SKM-1 (cell line): Measurements from ENCODE around the gene NOS1.
"Not testable (repeated sequence)": the region's sequence is repeated elsewhere in the genome, so short reads cannot be mapped to it uniquely, and the experiment has no call there.

Source experiments
- DNase-seq: peaks from one replicate; lab custom pipeline; 2025; ENCODE audit not compliant: unreplicated experiment; lab: John Stamatoyannopoulos, UW

NOS1 gene

GRCh38 chr12:117361347-117361751 lies at the start of gene NOS1:
Gene NOS1, minus strand, starts transcription at chr12:117361626. Its CDS starts 30,557 bp downstream, at chr12:117331069.
- no peak for DNase-seq

DNA sequence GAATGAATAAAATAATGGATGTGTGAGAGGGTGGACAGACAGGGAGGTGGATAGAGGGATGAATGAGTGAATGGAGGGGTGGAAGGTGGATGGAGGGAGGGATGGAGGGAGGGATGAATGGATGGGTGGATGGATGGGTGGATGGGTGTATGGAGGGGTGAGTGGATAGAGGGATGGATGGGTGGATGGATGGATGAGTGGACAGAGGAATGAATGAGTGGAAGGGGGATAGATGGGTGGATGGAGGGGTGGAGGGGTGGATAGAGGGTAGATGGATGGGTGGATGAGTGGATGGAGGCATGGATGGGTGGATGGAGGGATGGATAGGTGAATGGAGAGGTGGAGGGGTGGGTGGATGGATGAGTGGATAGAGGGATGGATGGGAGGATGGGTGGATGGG lies 47.9 kb upstream of the NOS1 start:
- DNase-seq = no peak

DNA sequence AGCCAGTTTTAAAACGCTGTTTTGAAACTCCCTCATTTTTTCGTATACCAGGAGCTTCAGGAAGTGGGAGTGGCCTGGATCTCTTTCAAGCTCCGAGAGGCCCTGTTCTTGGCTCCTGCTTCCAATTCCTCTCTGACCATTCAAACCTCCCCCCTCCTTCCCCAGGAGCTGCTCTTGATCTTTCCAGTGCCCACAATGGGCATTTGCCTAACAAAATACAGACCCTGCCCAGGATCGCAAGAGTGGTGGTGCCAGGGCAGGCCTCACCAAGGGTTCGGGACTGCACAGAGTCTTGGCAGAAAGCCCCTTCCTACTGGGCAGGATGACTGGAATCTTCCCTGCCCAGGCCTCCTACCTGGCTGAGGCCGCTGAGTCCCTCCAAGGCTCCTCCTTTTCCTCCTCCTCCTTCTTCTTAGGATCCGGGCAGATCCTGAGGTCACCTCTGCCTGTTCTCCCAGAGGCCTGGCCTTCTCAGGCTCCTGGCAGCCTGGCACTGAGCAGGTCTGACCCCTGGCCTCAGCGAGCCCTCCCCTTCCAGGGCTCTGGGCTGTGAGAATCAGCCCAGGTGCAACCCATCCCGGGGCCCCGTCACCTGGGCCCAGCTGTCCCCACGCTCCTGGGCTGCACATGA lies 46.9 kb upstream of the NOS1 start:
- DNase-seq = no peak

GRCh38 chr12:117404940-117405339 lies 43.5 kb upstream of the NOS1 start:
- DNase-seq = no peak

DNA sequence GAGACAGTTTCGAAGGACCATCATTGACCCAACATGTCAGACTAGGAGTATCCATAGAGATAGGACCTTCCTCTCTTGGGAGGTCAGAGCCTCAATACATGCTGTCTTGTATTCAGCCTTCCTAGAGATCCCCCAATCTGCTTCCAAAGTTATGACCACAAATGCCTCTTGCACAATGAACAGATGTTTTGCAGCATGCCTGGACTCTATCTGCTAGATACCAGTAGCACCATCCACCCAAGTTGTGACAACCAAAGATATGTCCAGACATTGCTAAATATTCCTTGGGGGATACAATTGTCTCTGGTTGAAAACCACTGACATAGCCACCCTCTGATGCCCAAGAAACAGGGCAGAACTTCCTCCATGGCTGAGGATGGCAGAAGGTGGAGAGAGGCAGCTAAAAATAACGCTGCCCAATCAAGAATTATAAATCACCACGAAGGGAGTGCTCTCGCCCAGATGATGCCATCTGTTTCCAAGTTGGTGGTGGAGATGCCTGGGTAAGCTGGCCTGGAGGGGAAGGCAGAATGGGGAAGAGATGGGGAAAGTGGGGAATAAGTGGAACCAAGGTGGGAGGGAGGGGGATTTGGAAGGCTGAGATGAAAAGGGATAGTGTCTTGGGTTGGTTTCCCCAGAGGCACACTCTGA lies 42.9 kb upstream of the NOS1 start:
- DNase-seq = no peak

DNA sequence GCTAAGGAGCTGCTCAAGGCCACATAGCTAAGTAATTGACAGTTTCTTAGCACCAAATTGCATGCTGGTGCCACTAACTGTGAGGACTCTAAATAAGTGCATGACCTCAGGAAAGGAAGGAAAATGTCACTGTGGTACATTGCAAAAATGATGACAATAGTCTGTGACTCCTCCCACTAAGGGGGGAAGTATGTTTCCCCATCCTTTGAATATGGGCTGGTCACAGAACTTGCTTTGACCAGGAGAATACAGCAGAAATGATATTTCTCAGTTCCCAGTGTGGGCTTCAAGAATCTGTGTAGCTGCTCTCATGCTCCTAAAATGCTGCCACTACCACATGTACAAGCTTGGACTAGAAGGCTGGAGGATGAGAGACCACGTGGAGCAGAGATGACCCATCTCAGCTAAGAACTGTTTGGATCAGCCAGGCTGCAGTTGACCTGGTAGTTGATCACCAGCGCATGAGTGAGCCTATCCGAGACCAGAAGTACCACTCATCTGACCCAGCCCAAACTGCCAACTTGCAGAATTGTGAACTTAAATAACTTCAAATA lies 42.2 kb upstream of the NOS1 start:
- DNase-seq = no peak

- DNase-seq = no peak
Measured at GRCh38 chr12:117402363-117402762, 40.9 kb upstream of the NOS1 start.

- no peak for DNase-seq
Measured at GRCh38 chr12:117400912-117401311, 39.5 kb upstream of the NOS1 start.

- DNase-seq = not testable (repeated sequence)
Measured at GRCh38 chr12:117398482-117398881, 37.1 kb upstream of the NOS1 start.

DNA sequence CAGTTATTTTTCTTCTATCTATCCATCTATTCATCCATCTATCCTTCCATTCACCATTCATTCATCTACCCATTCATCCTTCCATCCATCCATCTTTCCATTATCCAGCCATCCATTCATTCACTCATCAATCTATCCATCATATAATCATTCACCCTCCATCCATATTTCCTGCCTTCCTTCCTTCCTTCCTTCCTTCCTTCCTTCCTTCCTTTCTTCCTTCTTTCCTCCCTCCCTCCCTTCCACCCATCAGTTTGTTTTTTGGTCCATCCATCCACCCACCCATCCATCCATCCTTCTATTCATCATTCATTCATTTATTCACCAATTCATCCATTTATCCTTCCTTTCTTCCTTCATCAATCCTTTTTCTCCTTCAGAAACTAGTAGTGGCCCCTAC lies 34.3 kb upstream of the NOS1 start:
- DNase-seq = no peak

- no peak for DNase-seq
Measured at GRCh38 chr12:117394491-117394890, 33.1 kb upstream of the NOS1 start.

GRCh38 chr12:117393656-117394055 lies 32.2 kb upstream of the NOS1 start:
- DNase-seq = no peak

- DNase-seq = no peak
Measured at GRCh38 chr12:117390866-117391265, 29.4 kb upstream of the NOS1 start.

DNA sequence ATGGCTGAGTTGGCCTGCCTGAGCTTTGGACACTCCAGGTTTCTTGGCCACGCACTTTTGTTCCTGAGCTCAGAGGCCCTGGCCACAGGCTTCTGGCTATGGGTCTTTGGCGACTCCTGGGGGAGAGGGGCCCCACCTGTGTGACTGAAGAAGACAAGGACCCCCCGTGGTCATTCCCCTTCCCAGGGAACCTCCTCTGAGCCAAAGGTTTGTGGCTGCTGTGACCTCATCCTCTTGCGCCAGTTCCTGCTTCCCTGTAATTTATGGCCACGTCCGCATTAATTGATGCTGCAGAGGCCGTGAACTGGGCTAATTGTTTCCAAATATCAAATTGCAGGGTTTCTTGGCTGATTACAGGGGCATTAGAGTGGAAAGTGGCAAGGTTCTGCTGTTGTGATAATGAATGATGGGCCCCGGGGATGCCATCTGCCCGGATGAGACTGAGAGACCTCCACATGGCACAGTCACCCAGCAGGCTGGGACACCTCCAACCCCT lies 27.6 kb upstream of the NOS1 start:
- no peak for DNase-seq

DNA sequence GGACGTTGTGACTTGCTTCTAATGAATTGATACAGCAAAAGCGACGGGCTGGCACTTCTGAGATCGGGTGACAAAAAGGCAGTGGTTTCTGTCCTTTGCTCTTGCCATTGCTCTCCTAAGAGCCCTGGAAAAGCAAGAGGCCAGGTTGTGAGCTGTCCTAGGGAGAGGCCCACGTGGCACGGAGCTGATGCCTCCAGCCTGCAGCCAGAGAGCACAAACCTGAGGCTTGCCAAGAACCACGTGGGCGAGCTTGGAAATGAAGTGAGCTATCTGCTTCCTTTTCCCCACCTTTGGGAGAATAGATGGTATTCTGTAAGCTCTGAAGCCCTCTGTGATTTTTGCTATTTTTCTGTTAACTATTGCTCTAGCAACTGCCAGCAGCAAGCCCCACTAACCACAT lies 26.4 kb upstream of the NOS1 start:
- DNase-seq = no peak

DNA sequence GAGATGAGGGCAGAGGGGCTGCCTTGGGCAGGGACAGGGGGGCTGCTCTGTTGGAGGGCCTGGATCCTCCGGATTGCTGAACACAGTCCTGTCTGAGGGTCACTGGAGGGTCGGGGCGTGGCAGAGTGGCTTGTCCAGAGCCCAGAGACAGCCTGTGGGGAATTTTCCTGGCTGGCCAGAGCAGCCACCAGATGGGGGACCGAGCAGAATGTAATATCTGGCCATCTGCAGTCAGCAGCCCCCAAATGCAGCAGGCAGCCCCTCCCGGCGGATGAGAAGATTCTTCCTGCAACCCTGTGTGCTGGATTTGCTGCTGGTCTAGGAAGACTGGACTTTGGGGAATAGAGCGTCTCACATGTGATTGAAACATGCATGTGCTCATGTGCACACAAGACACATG lies 23.3 kb upstream of the NOS1 start:
- no peak for DNase-seq

DNA sequence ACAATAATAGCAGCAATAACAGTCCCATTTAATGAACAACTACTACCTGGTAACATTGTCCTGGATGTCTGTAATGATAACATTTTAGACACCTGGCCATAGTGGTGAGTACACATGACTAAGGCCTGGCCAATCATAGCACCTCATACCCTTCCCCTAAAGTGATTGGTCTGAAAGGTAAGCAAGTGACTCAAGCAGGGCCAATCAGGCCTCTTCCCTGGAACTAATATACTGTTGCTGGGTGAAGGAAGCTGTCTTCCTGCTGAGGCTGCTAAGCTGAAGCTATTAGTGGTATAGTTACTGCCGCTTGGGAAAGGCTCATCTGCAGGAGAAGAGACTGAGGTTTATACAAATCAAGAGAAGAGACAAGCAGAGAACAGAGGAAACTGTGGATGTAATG lies 18.7 kb upstream of the NOS1 start:
- DNase-seq = no peak

DNA sequence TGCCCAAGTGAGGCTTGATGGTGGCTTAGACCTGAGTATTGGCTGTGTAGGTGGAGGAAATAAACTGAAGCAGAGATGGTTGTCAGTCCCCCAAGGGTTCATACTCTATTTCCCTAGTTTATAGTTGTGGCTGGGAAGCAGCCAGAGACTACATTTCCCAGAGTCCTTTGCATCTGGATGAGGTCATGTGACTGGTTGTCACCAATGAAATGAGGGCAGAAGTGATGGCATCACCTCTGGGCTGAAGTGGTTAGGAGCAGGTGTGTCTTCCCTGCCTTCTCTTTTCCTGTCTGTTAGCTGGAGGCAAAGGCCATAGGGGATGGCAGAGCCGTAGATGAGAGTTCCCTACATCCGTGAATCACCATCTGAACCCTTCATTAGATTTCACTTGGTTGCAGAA lies 16.3 kb upstream of the NOS1 start:
- DNase-seq = no peak

- no peak for DNase-seq
Measured at GRCh38 chr12:117370588-117370987, 9.2 kb upstream of the NOS1 start.

- not testable (repeated sequence) for DNase-seq
Measured at GRCh38 chr12:117370000-117370399, 8.6 kb upstream of the NOS1 start.

DNA sequence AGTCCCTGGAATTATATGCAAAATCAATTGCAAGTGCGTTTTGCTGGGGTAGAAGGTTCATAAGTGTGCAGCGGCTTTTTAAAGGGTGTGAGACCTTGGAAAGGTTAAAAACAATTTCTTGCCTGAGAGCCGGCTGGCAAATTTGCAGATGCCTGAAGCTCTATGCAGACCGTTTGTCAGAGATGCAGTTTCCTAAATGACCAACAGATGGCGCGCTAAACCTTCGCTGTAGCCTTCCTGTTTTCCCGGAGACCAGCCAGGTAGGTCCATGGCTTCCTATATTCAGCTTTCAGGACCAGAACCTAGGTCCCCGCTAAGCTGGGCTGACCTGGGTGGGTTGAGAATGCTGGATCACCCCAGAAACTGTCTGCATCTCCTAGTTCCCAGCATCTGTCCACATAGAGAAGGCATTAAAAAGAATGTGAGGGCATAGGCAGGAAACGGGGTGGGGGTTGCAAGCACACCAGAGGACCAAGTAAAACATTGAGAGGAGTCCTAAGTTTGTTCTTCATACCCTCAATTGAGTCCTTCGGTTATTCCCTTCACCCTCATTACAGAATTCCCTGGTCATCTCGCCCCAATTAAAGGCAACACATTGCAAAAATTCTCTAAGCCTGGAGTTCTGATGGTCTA lies 5.7 kb upstream of the NOS1 start:
- peak; percentile 7 for DNase-seq

DNA sequence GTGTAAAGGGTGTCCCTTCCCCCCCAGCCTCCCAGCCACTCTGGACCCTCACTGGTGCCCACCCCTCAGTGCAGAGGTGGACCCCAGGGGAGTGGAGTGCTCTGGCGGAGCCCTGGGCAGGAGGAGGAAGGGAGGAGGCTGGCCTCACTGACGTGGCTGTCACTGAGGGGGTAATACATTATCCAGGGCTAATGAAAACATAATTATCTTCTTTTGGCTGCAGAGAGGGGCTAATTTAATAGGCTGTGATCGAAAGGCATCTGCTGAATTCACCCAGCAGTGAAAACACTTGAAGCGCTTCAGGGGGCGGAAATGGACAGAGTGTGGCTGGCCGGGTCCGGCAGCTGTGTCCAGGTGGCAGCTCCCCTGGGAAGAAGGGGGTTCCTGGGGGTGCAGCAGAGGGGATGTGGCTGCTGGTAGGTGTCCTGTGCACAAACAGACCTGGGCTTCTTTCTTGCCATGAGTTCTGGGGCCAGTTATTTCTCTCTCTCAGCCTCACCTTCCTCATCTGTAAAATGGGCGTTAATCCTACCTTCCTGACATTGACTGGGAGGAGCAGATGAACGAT lies 3.7 kb upstream of the NOS1 start:
- DNase-seq = no peak
